Activated naive CD4-positive, alpha-beta T cell treated with anti-CD3 and anti-CD28 coated beads for 36 hours (primary cell): Measurements from ENCODE around the gene GABARAPL1. TPM values are rescaled to one million over a fixed set of nuclear protein-coding genes. Genes with fewer than 3 reads are reported as not detected.
A peak's percentile ranks its signal among the peaks of the same experiment; 100 is the strongest.
"Not testable (repeated sequence)": the region's sequence is repeated elsewhere in the genome, so short reads cannot be mapped to it uniquely, and the experiment has no call there.

Experiments
- CTCF ChIA-PET: fragments of 350-600 bp; sonication (Branson Sonifier 250); formaldehyde crosslinking; loops from one replicate; lab custom pipeline; 2021; ENCODE audit warnings: antibody characterized with exemption; lab: Charles Lee
- DNase-seq: peaks from one replicate; pipeline ENCODE4 v3.0.0-alpha.2; 2020
- H3K27ac Mint-ChIP-seq: one replicate; pipeline ENCODE4 v1.8.0; 2021; ENCODE audit warnings: mild to moderate bottlenecking, mixed read lengths
- H3K27me3 Mint-ChIP-seq: one replicate; pipeline ENCODE4 v1.8.0; 2021; ENCODE audit warnings: low read depth, mixed read lengths
- H3K36me3 Mint-ChIP-seq: one replicate; pipeline ENCODE4 v1.8.0; 2021; ENCODE audit warnings: low read depth, mixed read lengths
- H3K4me1 Mint-ChIP-seq: one replicate; pipeline ENCODE4 v1.8.0; 2021; ENCODE audit warnings: low read depth, mixed read lengths
- H3K4me3 Mint-ChIP-seq: one replicate; pipeline ENCODE4 v1.8.0; 2021; ENCODE audit warnings: mild to moderate bottlenecking, moderate library complexity, mixed read lengths
- H3K9me3 Mint-ChIP-seq: one replicate; pipeline ENCODE4 v1.8.0; 2021; ENCODE audit warnings: mixed read lengths
- intact Hi-C: fragments of 100-400 bp; cut with micrococcal nuclease; formaldehyde crosslinking; loops from one replicate; pipeline ENCODE4 v1.15.1; 2023
- total RNA-seq, 2 experiments: library from RNA; stranded (reverse); gene quantifications; one replicate each; pipeline ENCODE4 v1.2.3, GENCODE V29; 2021

The GABARAPL1 gene
- total RNA-seq, 2 experiments from 2014 or later, result 3.3 to 4.9 TPM

- Mint-ChIP-seq H3K4me1 (no peaks in the 10 kb centered on the region), H3K9me3 (no peaks in the 10 kb centered on the region), H3K27me3 (no peaks in the 10 kb centered on the region), H3K4me3 (no peak overlapping the region), H3K27ac (no peak overlapping the region), H3K36me3 (no peaks in the 10 kb centered on the region)
- CTCF ChIA-PET, result no interaction called here
- intact Hi-C loops, result no loop called here
- no peak for DNase-seq
Observed at GRCh38 chr12:10205220-10205807, 7.4 kb upstream of the GABARAPL1 start.

- no peak for DNase-seq
- Mint-ChIP-seq H3K27me3 (no peaks in the 10 kb centered on the region), H3K4me1 (peaks cover 4% of the 10 kb centered on the region), H3K4me3 (no peak overlapping the region), H3K36me3 (no peaks in the 10 kb centered on the region), H3K9me3 (no peaks in the 10 kb centered on the region), H3K27ac (no peak overlapping the region)
- CTCF ChIA-PET, result interaction anchor here (0.6 kb wide), 1 partner anchor 10 kb away, joined by 4 read pairs; no protein-coding TSS in a partner anchor
- intact Hi-C loops, result no loop called here
Observed at GRCh38 chr12:10207136-10207535, 5.5 kb upstream of the GABARAPL1 start.

DNA sequence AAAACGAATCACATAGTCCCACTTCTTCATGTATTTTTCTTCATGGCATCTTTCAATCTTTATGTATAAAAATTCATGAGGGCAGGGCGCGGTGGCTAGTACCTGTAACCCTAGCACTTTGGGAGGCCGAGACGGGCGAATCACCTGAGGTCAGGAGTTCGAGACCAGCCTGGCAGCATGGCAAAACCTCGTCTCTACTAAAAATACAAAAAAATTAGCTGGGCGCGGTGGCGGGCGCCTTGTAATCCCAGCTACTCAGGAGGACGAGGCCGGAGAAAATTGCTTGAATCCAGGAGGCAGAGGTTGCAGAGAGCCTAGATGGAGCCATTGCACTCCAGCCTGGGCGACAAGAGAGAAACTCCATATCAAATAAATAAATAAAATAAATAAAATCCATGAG is 2.5 kb upstream of the GABARAPL1 start:
- CTCF ChIA-PET, result no interaction called here
- Mint-ChIP-seq H3K27me3 (no peaks in the 10 kb centered on the region), H3K9me3 (no peaks in the 10 kb centered on the region), H3K4me3 (no peak overlapping the region), H3K27ac (no peak overlapping the region), H3K36me3 (no peaks in the 10 kb centered on the region), H3K4me1 (peaks cover 22% of the 10 kb centered on the region)
- intact Hi-C loops, result loop anchor here (10.0 kb wide), 1 partner anchor 545 kb away; the partner anchor contains the start of gene CLEC2D
- DNase-seq, result no peak

GRCh38 chr12:10211101-10211939 is 1.4 kb upstream of the GABARAPL1 start:
- Mint-ChIP-seq H3K27ac (no peak overlapping the region), H3K9me3 (no peaks in the 10 kb centered on the region), H3K4me3 (no peak overlapping the region), H3K27me3 (no peaks in the 10 kb centered on the region), H3K36me3 (no peaks in the 10 kb centered on the region), H3K4me1 (peaks cover 25% of the 10 kb centered on the region)
- DNase-seq, result no peak
- intact Hi-C loops, result loop anchor here (10.0 kb wide), 1 partner anchor 547 kb away; the partner anchor contains the start of gene CLEC2D
- CTCF ChIA-PET, result interaction anchor here (1.2 kb wide), 1 partner anchor 58 kb away, joined by 3 read pairs; no protein-coding TSS in a partner anchor

GRCh38 chr12:10211940-10212738 is 538 bp upstream of the GABARAPL1 start:
- H3K9me3 Mint-ChIP-seq, result no peaks in the 10 kb centered on the region
- intact Hi-C loops, result loop anchor here (1.0 to 10.0 kb wide), 13 partner anchors 59 to 959 kb away; partner anchors contain the start of genes CLEC2D, MAGOHB and SMIM10L1
- CTCF ChIA-PET, result interaction anchor here (1.0 to 1.2 kb wide), 2 partner anchors 16 to 59 kb away, joined by 3 to 4 read pairs; no protein-coding TSS in a partner anchor
- no peaks in the 10 kb centered on the region for H3K36me3 Mint-ChIP-seq
- peak; percentile 91 for DNase-seq
- peak overlapping the region; percentile 89 for H3K4me3 Mint-ChIP-seq
- peak overlapping the region; percentile 82 for H3K27ac Mint-ChIP-seq
- no peaks in the 10 kb centered on the region for H3K27me3 Mint-ChIP-seq
- peaks cover 25% of the 10 kb centered on the region for H3K4me1 Mint-ChIP-seq

GRCh38 chr12:10213168-10214135 is 775 bp downstream of the GABARAPL1 start:
- H3K4me1 Mint-ChIP-seq, result peaks cover 25% of the 10 kb centered on the region
- peak overlapping the region; percentile 89 for H3K4me3 Mint-ChIP-seq
- no peaks in the 10 kb centered on the region for H3K36me3 Mint-ChIP-seq
- DNase-seq, result peak; percentile 69
- H3K27ac Mint-ChIP-seq, result peak overlapping the region; percentile 80
- CTCF ChIA-PET, result interaction anchor here (1.0 to 2.6 kb wide), 4 partner anchors 17 to 60 kb away, joined by 3 to 12 read pairs (median 4); no protein-coding TSS in a partner anchor
- H3K9me3 Mint-ChIP-seq, result no peaks in the 10 kb centered on the region
- H3K27me3 Mint-ChIP-seq, result no peaks in the 10 kb centered on the region
- intact Hi-C loops, result loop anchor here (2.0 to 10.0 kb wide), 5 partner anchors 107 to 957 kb away; partner anchors contain the start of genes CLEC2D and SMIM10L1

DNA sequence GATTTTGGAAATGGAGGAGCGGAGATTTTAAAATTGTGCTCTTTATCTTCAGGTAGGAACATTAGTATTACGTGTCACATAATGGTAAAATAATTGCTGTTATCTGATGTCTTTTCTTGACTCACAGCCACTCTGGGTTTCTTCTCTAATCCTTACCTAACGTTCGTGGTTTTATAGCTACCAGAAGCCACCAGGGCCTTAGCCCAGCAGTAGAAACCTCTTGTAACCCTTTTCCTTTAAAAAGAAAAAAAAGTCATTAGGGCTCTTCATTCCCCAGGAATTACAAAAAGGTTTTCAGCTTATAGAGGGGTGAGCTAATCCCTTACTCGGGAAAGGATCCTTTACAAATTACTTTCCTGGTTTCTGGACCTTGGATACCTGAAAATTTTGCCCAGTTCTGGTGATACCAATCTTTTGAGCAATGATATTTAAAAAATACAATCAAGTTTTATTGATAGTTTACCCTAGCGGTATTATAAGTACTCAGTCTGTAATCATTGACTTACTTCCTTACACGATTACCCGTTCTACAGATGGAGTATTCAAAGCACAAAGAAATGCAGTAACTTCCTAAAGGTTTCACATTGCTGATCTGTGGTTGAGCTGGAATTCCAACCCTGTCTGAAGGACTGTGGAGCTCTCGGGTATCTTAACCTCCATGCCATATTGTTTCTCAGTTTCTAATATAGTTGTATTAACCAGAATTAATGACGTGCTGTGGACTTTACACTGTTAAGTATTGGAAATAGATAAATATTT is 1.6 kb downstream of the GABARAPL1 start:
- no peak for DNase-seq
- CTCF ChIA-PET, result interaction anchor here (0.8 to 2.6 kb wide), 5 partner anchors 21 to 108 kb away, joined by 3 to 12 read pairs (median 3); no protein-coding TSS in a partner anchor
- no peaks in the 10 kb centered on the region for H3K9me3 Mint-ChIP-seq
- no peaks in the 10 kb centered on the region for H3K36me3 Mint-ChIP-seq
- H3K27me3 Mint-ChIP-seq, result no peaks in the 10 kb centered on the region
- intact Hi-C loops, result loop anchor here (10.0 kb wide), 1 partner anchor 550 kb away; the partner anchor contains the start of gene CLEC2D
- peak overlapping the region; percentile 30 for H3K27ac Mint-ChIP-seq
- peaks cover 25% of the 10 kb centered on the region for H3K4me1 Mint-ChIP-seq
- H3K4me3 Mint-ChIP-seq, result peak overlapping the region; percentile 89

GRCh38 chr12:10214895-10215267 is 2.2 kb downstream of the GABARAPL1 start:
- no peak overlapping the region for H3K4me3 Mint-ChIP-seq
- peaks cover 25% of the 10 kb centered on the region for H3K4me1 Mint-ChIP-seq
- intact Hi-C loops, result loop anchor here (10.0 kb wide), 1 partner anchor 550 kb away; the partner anchor contains the start of gene CLEC2D
- no peak overlapping the region for H3K27ac Mint-ChIP-seq
- H3K36me3 Mint-ChIP-seq, result no peaks in the 10 kb centered on the region
- DNase-seq, result no peak
- no peaks in the 10 kb centered on the region for H3K27me3 Mint-ChIP-seq
- CTCF ChIA-PET, result interaction anchor here (0.5 to 2.6 kb wide), 5 partner anchors 19 to 108 kb away, joined by 3 to 12 read pairs (median 4); no protein-coding TSS in a partner anchor
- no peaks in the 10 kb centered on the region for H3K9me3 Mint-ChIP-seq

DNA sequence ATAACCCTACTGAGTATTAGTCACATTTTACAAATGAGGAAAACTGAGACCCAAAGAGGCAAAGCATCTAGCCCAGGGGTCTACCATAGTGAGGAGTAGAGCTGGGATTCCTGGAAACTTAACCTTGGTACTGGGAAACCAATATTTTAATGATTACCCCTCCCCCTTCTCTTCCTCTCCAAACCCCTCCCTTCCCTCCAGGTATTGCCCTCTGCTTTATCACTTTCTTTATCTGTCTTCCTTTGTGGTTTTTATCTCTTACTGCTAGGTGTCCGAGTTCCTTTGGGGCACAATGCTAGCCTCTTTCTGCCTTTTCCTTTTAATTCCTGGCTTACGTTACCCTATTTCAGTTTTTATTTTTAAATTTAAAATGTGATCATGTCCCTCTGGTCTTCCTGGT is 2.8 kb downstream of the GABARAPL1 start:
- no peak for DNase-seq
- intact Hi-C loops, result loop anchor here (10.0 kb wide), 1 partner anchor 551 kb away; the partner anchor contains the start of gene CLEC2D
- Mint-ChIP-seq H3K36me3 (peaks cover 3% of the 10 kb centered on the region), H3K27ac (no peak overlapping the region), H3K4me3 (no peak overlapping the region), H3K4me1 (peaks cover 25% of the 10 kb centered on the region), H3K9me3 (no peaks in the 10 kb centered on the region), H3K27me3 (no peaks in the 10 kb centered on the region)
- CTCF ChIA-PET, result interaction anchor here (0.5 to 2.6 kb wide), 3 partner anchors 19 to 62 kb away, joined by 3 to 12 read pairs (median 4); no protein-coding TSS in a partner anchor

DNA sequence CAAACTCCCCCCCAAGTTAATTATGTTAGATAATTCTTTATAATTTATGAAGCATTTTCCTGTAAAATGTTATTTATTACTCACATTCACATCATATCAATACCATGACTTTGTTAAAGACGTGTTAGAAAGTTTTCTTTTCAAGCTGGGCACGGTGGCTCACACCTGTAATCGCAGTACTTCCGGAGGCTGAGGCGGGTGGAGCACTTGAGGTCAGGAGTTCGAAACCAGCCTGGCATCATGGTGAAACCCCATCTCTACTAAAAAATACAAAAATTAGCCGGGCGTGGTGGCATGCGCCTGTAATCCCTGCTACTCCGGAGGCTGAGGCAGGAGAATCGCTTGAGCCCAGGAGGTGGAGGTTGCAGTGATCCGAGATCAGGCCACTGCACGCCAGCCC is 3.3 kb downstream of the GABARAPL1 start:
- H3K9me3 Mint-ChIP-seq, H3K4me3 Mint-ChIP-seq, H3K36me3 Mint-ChIP-seq, H3K27ac Mint-ChIP-seq, H3K27me3 Mint-ChIP-seq: not testable (repeated sequence)
- intact Hi-C loops, result loop anchor here (10.0 kb wide), 1 partner anchor 551 kb away; the partner anchor contains the start of gene CLEC2D
- peaks cover 25% of the 10 kb centered on the region for H3K4me1 Mint-ChIP-seq
- peak; percentile 28 for DNase-seq
- CTCF ChIA-PET, result interaction anchor here (0.6 kb wide), 1 partner anchor 959 kb away, joined by 4 read pairs; no protein-coding TSS in a partner anchor
